ENCODE results near the gene PAX5.

Gene PAX5

GRCh38 chr9:36987891-36988290 lies 46.2 kb downstream of the PAX5 start:
- no peak for DNase-seq (ENCODE audit: low spot score)

DNA sequence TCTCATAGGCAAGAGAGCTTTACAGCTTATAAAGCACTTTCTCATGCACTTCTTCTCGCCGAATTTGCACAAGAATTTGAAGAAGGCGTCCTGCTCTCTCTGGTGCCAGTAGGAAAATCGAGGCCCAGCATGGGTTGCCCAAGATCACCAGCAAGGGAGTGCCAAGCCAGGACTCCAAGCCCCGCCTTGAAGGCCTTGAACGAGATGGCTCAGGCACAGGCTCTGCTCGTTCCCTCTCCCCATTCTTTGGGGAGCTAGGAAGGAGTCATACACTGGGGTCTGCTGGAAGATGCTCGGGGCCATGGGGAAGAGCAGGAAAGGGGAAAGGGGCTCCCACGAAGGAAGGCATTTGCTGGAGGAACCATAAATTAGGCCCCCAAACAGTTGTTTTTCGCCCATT lies 46.7 kb downstream of the PAX5 start:
- no peak for DNase-seq (ENCODE audit: low spot score)

DNA sequence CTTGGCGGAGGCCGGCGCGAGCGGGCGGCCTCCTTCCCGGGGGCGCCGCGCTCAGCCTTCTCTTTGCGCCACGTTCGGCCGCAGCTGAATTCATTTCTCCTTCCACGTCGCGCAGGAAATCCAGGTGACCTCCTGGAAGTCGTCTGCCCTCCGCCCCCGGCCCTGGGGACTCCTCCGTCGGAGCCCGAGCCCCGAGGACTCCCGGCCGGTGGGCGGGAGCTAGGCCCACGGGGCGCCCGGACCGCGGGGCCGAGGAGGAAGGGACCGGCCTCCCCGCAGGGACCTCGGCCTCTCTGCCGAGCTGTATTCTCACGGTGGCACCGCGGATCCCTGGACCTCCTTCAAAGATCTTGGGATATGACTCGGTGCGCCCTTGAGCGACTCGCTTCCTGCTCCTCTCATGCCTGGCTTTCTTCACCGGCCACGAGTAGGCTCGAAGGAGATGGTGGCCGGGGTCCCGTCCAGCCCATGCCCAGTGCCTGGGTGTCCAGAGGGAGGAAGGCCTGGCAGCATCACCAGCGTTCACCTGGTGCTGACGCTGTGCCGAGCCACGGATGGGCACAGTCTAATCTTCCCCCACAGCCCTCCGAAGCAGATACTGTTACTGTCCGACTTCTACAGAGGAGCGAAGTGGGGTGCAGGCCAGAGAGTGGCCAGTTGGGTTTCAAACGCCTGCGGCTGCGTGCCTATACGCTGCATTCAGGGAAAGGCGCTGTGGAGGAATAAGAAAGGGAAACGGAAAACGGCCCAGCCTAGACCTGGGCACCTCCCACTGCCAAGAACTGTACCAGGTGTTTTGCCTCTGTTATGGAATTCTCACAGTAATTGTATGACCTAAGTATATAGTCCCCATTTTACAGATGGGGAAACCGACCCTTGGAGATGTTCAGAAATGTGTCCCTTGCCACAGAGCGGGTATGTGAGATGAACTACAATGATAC lies 47.3 kb downstream of the PAX5 start:
- DNase-seq (ENCODE audit: low spot score), result no peak

- DNase-seq (ENCODE audit: low spot score), result no peak
Observed at GRCh38 chr9:36985769-36986467, 48.1 kb downstream of the PAX5 start.

DNA sequence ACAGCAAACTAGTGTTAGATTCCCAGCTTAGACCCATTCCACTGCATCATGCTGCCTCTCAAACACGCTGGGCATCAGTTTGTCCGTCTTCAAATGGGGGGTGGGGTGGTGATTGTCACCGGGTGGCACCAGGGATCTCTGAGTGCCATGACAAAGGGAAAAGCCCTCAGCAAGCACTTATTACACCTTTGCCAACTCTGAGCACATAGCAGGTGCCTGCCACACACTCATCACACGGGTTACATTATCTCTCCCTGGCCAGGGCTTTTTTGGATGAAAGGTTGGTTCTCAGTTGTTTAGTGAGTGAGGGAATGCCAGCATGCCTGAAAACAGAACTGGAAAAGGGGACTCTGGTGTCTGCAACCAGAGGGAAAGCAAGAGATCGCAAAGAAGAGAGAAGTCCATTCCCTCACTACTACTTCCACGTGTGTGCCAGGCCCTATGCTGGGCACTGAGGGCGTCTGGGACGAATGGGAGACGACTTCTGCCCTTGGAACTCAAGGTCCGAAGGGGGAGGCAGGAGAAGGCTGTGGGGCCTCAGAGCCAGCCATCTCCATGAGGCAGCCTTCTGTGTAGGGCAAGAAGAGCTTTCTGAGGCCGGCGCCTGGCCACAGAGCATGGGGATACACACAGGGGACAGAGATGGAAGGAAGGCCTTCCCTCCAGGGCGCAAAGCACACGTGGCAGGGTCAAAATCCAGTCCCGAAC lies 48.9 kb downstream of the PAX5 start:
- no peak for DNase-seq (ENCODE audit: low spot score)

DNA sequence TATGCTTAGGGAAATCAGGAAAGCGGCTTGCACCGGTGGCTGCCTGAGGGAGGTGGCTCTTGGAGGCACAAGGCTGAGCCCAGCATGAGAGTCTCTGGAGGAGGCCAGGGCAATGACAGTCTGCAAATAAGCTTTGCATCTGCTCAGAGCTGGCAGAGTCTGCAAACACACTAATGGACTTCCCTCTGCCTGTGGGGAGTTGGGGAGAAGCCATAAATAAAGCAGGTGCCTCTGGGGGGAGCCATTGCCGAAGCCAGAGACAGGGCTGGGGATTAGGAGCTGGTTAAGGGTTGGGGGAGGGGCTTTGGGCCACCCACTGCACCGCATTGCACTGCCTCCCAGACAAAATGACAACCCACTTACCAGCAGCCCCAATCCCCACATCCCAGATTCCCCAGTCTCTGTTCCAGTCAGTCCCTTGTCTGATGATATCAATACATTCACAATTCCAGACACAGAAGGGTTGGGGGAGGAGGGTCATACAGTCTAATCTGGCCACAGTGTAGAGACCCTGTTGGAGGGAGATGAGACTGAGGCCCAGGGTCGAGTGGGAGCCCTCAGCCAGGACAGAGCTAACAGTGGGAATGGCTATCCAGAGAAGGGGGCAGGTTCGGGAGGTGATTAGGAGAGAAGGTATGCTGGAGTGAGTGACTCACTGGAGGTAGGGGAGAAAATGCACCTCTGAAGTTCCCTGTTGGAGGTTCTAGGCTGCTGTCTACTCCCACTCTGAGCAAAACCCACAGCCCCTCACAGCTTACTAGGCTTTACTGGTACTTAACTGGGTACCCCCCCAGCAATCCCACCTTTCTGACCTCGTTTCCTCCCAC lies 53.7 kb downstream of the PAX5 start:
- no peak for DNase-seq (ENCODE audit: low spot score)

DNA sequence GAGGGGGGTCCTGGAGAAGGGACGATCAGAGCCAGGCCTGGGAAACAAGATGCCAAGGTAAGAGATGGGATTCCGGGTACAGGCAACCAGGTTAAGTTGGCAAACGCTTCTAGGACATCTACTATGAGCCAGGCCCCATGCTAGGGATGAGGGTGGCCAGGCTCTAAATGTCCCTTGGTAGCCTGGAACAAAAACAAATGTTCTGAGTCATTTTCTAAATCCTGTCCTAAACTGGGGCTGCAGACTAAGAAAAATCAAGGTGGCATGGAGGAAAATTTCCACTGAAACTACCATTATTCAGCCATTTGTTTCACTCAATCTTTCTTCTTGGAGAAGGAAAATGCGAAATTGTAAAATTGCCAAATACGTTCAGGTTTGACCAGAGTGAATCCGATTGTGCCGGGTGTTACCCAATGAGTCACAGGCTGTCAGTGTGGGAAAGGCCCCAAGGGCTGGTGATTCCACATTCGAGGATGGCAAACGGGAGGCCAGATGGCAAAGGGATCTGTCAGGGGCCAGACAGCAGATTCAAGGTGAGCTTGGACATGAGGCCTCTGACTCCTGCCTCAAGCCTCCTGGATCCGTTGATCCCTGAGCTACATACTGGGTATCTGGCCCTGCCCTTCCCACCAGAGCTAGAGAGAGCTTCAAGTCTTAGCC lies 57.6 kb downstream of the PAX5 start:
- DNase-seq (ENCODE audit: low spot score), result no peak

DNA sequence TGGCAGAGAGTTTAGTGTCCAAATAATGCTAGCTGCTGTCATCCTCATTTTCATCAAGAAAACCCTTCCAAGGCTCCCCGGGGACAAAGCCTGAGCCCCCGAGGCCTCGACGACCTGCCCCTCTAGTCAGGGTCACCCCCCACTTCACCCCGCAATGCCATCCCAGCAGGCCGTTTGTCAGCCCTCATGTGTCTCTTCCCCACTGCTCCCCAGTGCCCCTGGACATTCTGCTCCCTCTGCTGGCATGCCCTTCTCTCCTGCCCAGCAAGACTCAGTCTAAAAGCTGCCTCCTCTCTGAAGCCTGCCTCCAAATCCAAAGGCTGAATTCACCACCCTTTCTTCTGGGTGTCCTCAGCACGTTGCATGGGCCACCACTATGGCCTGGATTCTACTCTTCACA lies 59.3 kb downstream of the PAX5 start:
- no peak for DNase-seq (ENCODE audit: low spot score)

DNA sequence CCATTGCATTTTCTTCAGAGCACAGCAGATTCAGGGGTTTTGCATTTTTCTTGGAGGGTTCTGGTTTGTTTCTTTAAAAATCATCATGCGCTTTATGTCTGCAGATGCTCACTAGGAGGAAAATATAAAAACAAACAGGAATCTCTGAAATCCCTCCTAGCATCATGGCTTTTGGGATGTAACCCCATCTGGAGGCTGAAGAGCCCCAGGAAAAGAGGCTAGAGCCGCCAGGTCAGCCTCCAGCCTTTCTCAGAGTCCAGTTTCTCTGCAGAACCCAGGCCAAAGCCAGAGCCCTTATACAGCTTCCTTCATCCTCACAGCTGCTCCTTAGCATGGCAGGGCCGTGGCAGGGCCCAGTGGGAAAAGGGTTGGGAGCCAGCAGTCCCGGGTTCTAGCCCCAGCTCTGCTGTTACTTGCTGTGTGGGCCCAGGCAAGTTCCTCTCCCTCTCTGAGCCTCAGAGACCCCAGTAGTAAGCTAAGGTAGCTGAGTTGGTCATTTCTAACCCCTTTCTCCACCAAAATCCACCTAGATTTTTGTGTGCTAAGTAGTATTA lies 62.1 kb downstream of the PAX5 start:
- no peak for DNase-seq (ENCODE audit: low spot score)

DNA sequence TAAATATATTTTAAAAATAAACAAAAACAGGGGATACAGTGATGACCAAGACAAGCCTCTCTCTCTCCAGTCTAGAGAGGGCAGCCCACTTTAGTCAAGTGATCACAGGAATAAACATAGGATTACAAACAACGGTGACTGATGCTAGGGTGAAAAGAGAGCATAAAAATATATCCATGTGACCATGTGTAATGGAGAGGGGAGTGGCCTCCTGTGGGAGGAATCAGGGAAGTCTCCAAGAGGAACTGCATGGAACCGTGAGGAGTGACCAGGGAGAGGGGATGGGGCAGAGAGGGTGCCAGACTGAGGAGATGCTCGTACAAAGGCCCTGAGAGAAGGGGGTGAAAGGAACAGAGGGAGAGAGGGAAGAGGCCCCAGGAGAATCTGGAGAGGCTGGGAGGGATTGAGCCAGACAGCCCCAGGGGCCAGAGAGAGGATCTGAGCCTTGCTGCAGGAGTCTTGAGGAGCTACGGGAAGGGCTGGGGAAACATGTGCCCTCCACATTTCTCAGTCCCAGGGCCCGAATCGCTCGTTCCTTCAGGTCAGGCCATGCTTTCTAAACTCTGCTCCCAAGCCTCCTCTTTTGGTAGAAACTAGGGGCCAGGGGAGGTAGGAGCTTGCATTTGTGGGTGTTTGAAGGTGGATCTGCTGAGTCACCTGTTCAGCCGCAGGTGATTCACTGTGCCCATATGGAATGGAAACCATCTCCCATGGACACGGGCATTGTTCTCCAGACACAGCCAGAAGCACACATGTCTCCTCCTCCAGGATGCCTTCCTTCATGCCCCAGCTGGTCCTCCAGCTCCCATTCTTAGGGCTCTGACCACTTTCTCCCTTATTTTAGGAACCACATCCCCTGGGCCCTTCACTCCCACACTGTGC lies 63.8 kb downstream of the PAX5 start:
- no peak for DNase-seq (ENCODE audit: low spot score)

DNA sequence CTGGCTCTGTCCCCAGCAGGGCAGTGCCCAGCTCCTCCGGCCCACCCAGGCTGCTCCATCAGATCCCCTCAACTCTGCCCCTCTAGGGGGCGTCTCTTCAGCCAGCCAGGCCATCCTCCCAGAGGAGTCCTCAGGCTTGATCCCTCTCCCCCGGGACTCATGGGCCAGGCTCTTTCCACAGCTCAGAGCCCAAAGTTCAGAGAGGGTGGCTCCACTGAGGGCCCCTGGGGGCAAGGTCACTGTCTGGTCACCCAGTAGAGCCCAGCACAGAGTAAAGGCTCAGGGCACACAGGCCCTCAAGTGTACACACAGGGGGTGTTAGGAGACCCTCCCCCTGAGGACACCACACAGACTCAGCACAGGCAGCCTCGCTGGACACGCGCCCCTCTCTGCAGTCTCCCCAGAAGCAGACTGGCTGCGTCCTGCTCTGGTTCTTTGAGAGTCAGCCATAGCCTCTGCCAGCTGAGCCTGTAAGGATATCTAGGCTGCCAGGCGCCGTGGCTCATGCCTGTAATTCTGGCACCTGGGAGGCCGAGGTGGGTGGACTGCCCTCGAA lies 64.8 kb downstream of the PAX5 start:
- no peak for DNase-seq (ENCODE audit: low spot score)

GRCh38 chr9:36968574-36969215 lies 65.4 kb downstream of the PAX5 start:
- DNase-seq (ENCODE audit: low spot score), result no peak

- no peak for DNase-seq (ENCODE audit: low spot score)
Observed at GRCh38 chr9:36967997-36968396, 66.1 kb downstream of the PAX5 start.

- no peak for DNase-seq (ENCODE audit: low spot score)
Observed at GRCh38 chr9:36966371-36967097, 67.5 kb downstream of the PAX5 start.

DNA sequence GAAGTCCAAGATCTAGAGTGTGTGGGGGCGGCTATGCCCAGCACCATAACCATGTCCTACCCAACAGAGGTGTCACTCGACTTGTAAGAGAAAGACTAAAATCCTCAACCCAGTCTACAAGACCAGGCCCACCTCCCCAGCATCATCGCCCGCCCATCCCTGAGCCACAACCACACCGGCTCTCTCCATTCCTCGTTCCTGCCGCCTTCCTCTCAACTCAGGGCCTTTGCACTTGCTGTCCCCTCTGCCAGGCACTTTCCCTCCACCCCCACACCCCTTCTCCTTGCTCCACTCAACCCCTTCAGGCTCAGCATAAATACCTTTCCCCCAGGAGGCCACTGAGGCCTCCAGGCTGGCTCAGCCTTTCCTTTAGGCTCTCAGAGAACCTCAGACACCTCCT lies 69.3 kb downstream of the PAX5 start:
- no peak for DNase-seq (ENCODE audit: low spot score)

DNA sequence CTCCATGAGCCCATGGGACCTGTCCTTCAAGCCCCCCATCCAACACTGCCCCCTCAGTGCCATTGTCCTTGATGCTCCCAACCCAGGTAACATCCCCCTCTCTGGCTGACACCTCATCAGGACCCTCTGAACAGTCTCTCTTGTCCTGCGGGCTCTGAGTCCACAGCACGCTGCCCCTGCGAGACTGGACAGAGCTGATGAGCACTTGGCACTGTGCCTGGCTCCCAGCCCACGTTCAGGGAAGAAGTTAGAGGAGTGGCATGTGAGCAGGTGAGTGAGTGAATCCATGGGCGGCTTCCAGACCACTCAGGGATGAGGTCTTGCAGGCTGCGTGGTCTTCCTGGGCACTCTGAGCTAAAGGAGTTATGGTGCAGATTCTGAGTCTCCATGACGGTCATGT lies 70.7 kb downstream of the PAX5 start:
- no peak for DNase-seq (ENCODE audit: low spot score)

- DNase-seq (ENCODE audit: low spot score), result no peak
Observed at GRCh38 chr9:36962691-36963090, 71.4 kb downstream of the PAX5 start.

GRCh38 chr9:36961561-36962325 lies 72.3 kb downstream of the PAX5 start:
- no peak for DNase-seq (ENCODE audit: low spot score)

Measured in putamen (tissue), 1 donor.